IgD-negative memory B cell (primary cell): ENCODE results near the gene TFAP2E. TPM values are rescaled to one million over a fixed set of nuclear protein-coding genes. Genes with fewer than 3 reads are reported as not detected.

Experiments
- H3K27ac Mint-ChIP-seq, 3 donors: one replicate each; pipeline ENCODE4 v1.8.0; 2020 to 2022; ENCODE audit warnings: mild to moderate bottlenecking in 3 of 3, mixed read lengths in 3 of 3, moderate library complexity in 1 of 3
- H3K27me3 Mint-ChIP-seq: one replicate; pipeline ENCODE4 v1.8.0; 2021; ENCODE audit warnings: mixed read lengths
- H3K36me3 Mint-ChIP-seq: one replicate; pipeline ENCODE4 v1.8.0; 2020; ENCODE audit warnings: mild to moderate bottlenecking, mixed read lengths
- H3K4me1 Mint-ChIP-seq, 3 donors: one replicate each; pipeline ENCODE4 v1.8.0; 2020 to 2022; ENCODE audit warnings: mixed read lengths in 3 of 3, mild to moderate bottlenecking in 1 of 3
- H3K4me3 Mint-ChIP-seq, 4 donors: one replicate each; pipeline ENCODE4 v1.8.0; 2020 to 2022; ENCODE audit warnings: mild to moderate bottlenecking in 4 of 4, mixed read lengths in 4 of 4, moderate library complexity in 3 of 4
- H3K9me3 Mint-ChIP-seq, 3 donors: one replicate each; pipeline ENCODE4 v1.8.0; 2020 to 2021; ENCODE audit warnings: mixed read lengths in 3 of 3, mild to moderate bottlenecking in 1 of 3
- polyA plus RNA-seq: library from polyadenylated mRNA; unstranded; fragments of 300-500 nt; fragmentation: Illumina TruSeq; gene quantifications from one replicate; pipeline ENCODE4 v1.2.3, GENCODE V29; 2021

TFAP2E gene
- polyA plus RNA-seq, 1 donor from 2014 or later = 0.31 TPM

- Mint-ChIP-seq H3K9me3 (no peaks in the 10 kb centered on the region), H3K27ac (peak overlapping the region in 1 of 3 donors; percentile 19), H3K36me3 (no peaks in the 10 kb centered on the region), H3K4me3 (peak overlapping the region in 2 of 4 donors; percentile 34 to 65), H3K27me3 (no peaks in the 10 kb centered on the region), H3K4me1 (peaks cover 6 to 12% (median 11%) of the 10 kb centered on the region in 3 donors)
Observed at GRCh38 chr1:35561972-35562680, 11.0 kb upstream of the TFAP2E start.

GRCh38 chr1:35563166-35563565 lies 9.9 kb upstream of the TFAP2E start:
- H3K4me1 Mint-ChIP-seq = peaks cover 6 to 12% (median 7%) of the 10 kb centered on the region in 3 donors
- no peaks in the 10 kb centered on the region for H3K36me3 Mint-ChIP-seq
- no peaks in the 10 kb centered on the region for H3K9me3 Mint-ChIP-seq
- H3K4me3 Mint-ChIP-seq = no peak overlapping the region
- H3K27me3 Mint-ChIP-seq = no peaks in the 10 kb centered on the region
- H3K27ac Mint-ChIP-seq = peak overlapping the region in 2 of 3 donors; percentile 87 to 94

GRCh38 chr1:35564037-35564883 lies 8.9 kb upstream of the TFAP2E start:
- Mint-ChIP-seq H3K9me3 (no peaks in the 10 kb centered on the region), H3K27ac (peak overlapping the region in 2 of 3 donors; percentile 71 to 87), H3K36me3 (no peaks in the 10 kb centered on the region), H3K27me3 (no peaks in the 10 kb centered on the region), H3K4me3 (peak overlapping the region in 1 of 4 donors; percentile 71), H3K4me1 (peaks cover 5 to 11% (median 6%) of the 10 kb centered on the region in 3 donors)

- H3K36me3 Mint-ChIP-seq = no peaks in the 10 kb centered on the region
- peak overlapping the region in 1 of 4 donors; percentile 71 for H3K4me3 Mint-ChIP-seq
- H3K4me1 Mint-ChIP-seq = peaks cover 5 to 11% (median 6%) of the 10 kb centered on the region in 3 donors
- no peaks in the 10 kb centered on the region for H3K27me3 Mint-ChIP-seq
- no peaks in the 10 kb centered on the region for H3K9me3 Mint-ChIP-seq
- H3K27ac Mint-ChIP-seq = peak overlapping the region in 2 of 3 donors; percentile 51 to 71
Observed at GRCh38 chr1:35564884-35565741, 8.0 kb upstream of the TFAP2E start.

- no peaks in the 10 kb centered on the region for H3K27me3 Mint-ChIP-seq
- no peak overlapping the region for H3K4me3 Mint-ChIP-seq
- H3K4me1 Mint-ChIP-seq = peaks cover 5 to 11% (median 6%) of the 10 kb centered on the region in 3 donors
- no peak overlapping the region for H3K27ac Mint-ChIP-seq
- H3K9me3 Mint-ChIP-seq = no peaks in the 10 kb centered on the region
- H3K36me3 Mint-ChIP-seq = no peaks in the 10 kb centered on the region
Observed at GRCh38 chr1:35565742-35566133, 7.4 kb upstream of the TFAP2E start.

- peaks cover 16% of the 10 kb centered on the region for H3K27me3 Mint-ChIP-seq
- H3K9me3 Mint-ChIP-seq = no peaks in the 10 kb centered on the region
- peak overlapping the region in 1 of 3 donors; percentile 10 for H3K27ac Mint-ChIP-seq
Observed at GRCh38 chr1:35567947-35568558, 5.1 kb upstream of the TFAP2E start.

GRCh38 chr1:35568975-35569395 lies 4.1 kb upstream of the TFAP2E start:
- Mint-ChIP-seq H3K36me3 (no peaks in the 10 kb centered on the region), H3K27me3 (peaks cover 18% of the 10 kb centered on the region), H3K4me1 (peaks cover 4 to 6% (median 5%) of the 10 kb centered on the region in 3 donors), H3K9me3 (no peaks in the 10 kb centered on the region), H3K27ac (no peak overlapping the region), H3K4me3 (no peak overlapping the region)

More at GRCh38 chr1:35567947-35568558, 5.1 kb upstream of the TFAP2E start:
- no peaks in the 10 kb centered on the region for H3K36me3 Mint-ChIP-seq
- H3K4me3 Mint-ChIP-seq = no peak overlapping the region
- peaks cover 4 to 6% (median 5%) of the 10 kb centered on the region in 3 donors for H3K4me1 Mint-ChIP-seq

GRCh38 chr1:35569936-35570335 lies 3.2 kb upstream of the TFAP2E start:
- H3K36me3 Mint-ChIP-seq = no peaks in the 10 kb centered on the region
- no peak overlapping the region for H3K27ac Mint-ChIP-seq
- peaks cover 18% of the 10 kb centered on the region for H3K27me3 Mint-ChIP-seq
- H3K4me1 Mint-ChIP-seq = peaks cover 0 to 4% (median under 1%) of the 10 kb centered on the region in 3 donors
- no peak overlapping the region for H3K4me3 Mint-ChIP-seq
- no peaks in the 10 kb centered on the region for H3K9me3 Mint-ChIP-seq

- Mint-ChIP-seq H3K4me3 (peak overlapping the region in 1 of 4 donors; percentile 43), H3K36me3 (peaks cover 3% of the 10 kb centered on the region), H3K9me3 (no peaks in the 10 kb centered on the region), H3K27ac (no peak overlapping the region), H3K4me1 (peaks cover 0 to 4% (median 0%) of the 10 kb centered on the region in 3 donors), H3K27me3 (peaks cover 18% of the 10 kb centered on the region)
Observed at GRCh38 chr1:35570589-35571137, 2.5 kb upstream of the TFAP2E start.

- Mint-ChIP-seq H3K27ac (no peak overlapping the region), H3K9me3 (no peaks in the 10 kb centered on the region), H3K27me3 (peaks cover 18% of the 10 kb centered on the region), H3K4me3 (no peak overlapping the region), H3K4me1 (peaks cover 0 to 4% (median under 1%) of the 10 kb centered on the region in 3 donors), H3K36me3 (peaks cover 3% of the 10 kb centered on the region)
Observed at GRCh38 chr1:35571263-35571662, 1.9 kb upstream of the TFAP2E start.

- Mint-ChIP-seq H3K9me3 (no peaks in the 10 kb centered on the region), H3K36me3 (peaks cover 3% of the 10 kb centered on the region), H3K4me3 (peak overlapping the region in 1 of 4 donors; percentile 7), H3K4me1 (peaks cover 0 to 5% (median 4%) of the 10 kb centered on the region in 3 donors), H3K27me3 (peaks cover 18% of the 10 kb centered on the region), H3K27ac (peak overlapping the region in 1 of 3 donors; percentile 19)
Observed at GRCh38 chr1:35572296-35572695, 818 bp upstream of the TFAP2E start.

- Mint-ChIP-seq H3K4me1 (peaks cover 9 to 10% (median 10%) of the 10 kb centered on the region in 3 donors), H3K27ac (no peak overlapping the region), H3K4me3 (peak overlapping the region in 1 of 4 donors; percentile 58), H3K9me3 (peaks cover 0 to 2% (median 0%) of the 10 kb centered on the region in 3 donors), H3K36me3 (peaks cover 3% of the 10 kb centered on the region), H3K27me3 (peaks cover 18% of the 10 kb centered on the region)
Observed at GRCh38 chr1:35574125-35574654, 1.1 kb downstream of the TFAP2E start.

GRCh38 chr1:35574655-35575415 lies 1.7 kb downstream of the TFAP2E start:
- H3K36me3 Mint-ChIP-seq = peaks cover 3% of the 10 kb centered on the region
- H3K4me3 Mint-ChIP-seq = peak overlapping the region in 2 of 4 donors; percentile 58 to 71
- H3K27ac Mint-ChIP-seq = no peak overlapping the region
- peaks cover 0 to 2% (median 0%) of the 10 kb centered on the region in 3 donors for H3K9me3 Mint-ChIP-seq
- peaks cover 9 to 10% (median 10%) of the 10 kb centered on the region in 3 donors for H3K4me1 Mint-ChIP-seq
- peaks cover 18% of the 10 kb centered on the region for H3K27me3 Mint-ChIP-seq
